Measurements from ENCODE around the gene P4HA2.
"Not testable (repeated sequence)": the region's sequence is repeated elsewhere in the genome, so short reads cannot be mapped to it uniquely, and the experiment has no call there.

Gene P4HA2

GRCh38 chr5:132199116-132199680 lies 28.5 kb downstream of the P4HA2 start:
- DNase-seq (ENCODE audit: low spot score), result no peak

GRCh38 chr5:132198571-132198970 lies 29.1 kb downstream of the P4HA2 start:
- no peak for DNase-seq (ENCODE audit: low spot score)

- DNase-seq (ENCODE audit: low spot score), result no peak
These were observed 31.9 kb downstream of the P4HA2 start for GRCh38 chr5:132195727-132196126.

- DNase-seq (ENCODE audit: low spot score), result no peak
These were observed 34.4 kb downstream of the P4HA2 start for GRCh38 chr5:132193165-132193694.

GRCh38 chr5:132190161-132190817 lies 37.4 kb downstream of the P4HA2 start:
- DNase-seq (ENCODE audit: low spot score), result peak; percentile 74

GRCh38 chr5:132184588-132184987 lies 43.1 kb downstream of the P4HA2 start:
- DNase-seq (ENCODE audit: low spot score), result no peak

- no peak for DNase-seq (ENCODE audit: low spot score)
These were observed 43.9 kb downstream of the P4HA2 start for GRCh38 chr5:132183723-132184122.

GRCh38 chr5:132182359-132183040 lies 45.2 kb downstream of the P4HA2 start:
- DNase-seq (ENCODE audit: low spot score), result no peak

GRCh38 chr5:132181011-132181629 lies 46.5 kb downstream of the P4HA2 start:
- DNase-seq (ENCODE audit: low spot score), result no peak

GRCh38 chr5:132180134-132180745 lies 47.4 kb downstream of the P4HA2 start:
- peak; percentile 79 for DNase-seq (ENCODE audit: low spot score)

- no peak for DNase-seq (ENCODE audit: low spot score)
These were observed 48.2 kb downstream of the P4HA2 start for GRCh38 chr5:132179405-132179804.

- DNase-seq (ENCODE audit: low spot score), result no peak
These were observed 49.9 kb downstream of the P4HA2 start for GRCh38 chr5:132177691-132178149.

- DNase-seq (ENCODE audit: low spot score), result no peak
These were observed 50.7 kb downstream of the P4HA2 start for GRCh38 chr5:132176987-132177386.

- DNase-seq (ENCODE audit: low spot score), result no peak
These were observed 51.1 kb downstream of the P4HA2 start for GRCh38 chr5:132176521-132176945.

GRCh38 chr5:132162945-132163344 lies 64.7 kb downstream of the P4HA2 start:
- DNase-seq (ENCODE audit: low spot score), result no peak

GRCh38 chr5:132161574-132162326 lies 65.9 kb downstream of the P4HA2 start:
- DNase-seq (ENCODE audit: low spot score), result not testable (repeated sequence)

GRCh38 chr5:132156413-132156812 lies 71.2 kb downstream of the P4HA2 start:
- DNase-seq (ENCODE audit: low spot score), result no peak

GRCh38 chr5:132150565-132150964 lies 77.1 kb downstream of the P4HA2 start:
- DNase-seq (ENCODE audit: low spot score), result no peak

- DNase-seq (ENCODE audit: low spot score), result no peak
These were observed 80.0 kb downstream of the P4HA2 start for GRCh38 chr5:132147663-132148062.

GRCh38 chr5:132145326-132145725 lies 82.3 kb downstream of the P4HA2 start:
- not testable (repeated sequence) for DNase-seq (ENCODE audit: low spot score)

GRCh38 chr5:132143148-132143547 lies 84.5 kb downstream of the P4HA2 start:
- no peak for DNase-seq (ENCODE audit: low spot score)

Measured in AG08396 (cell line).